Lung microvascular endothelial cell (primary cell): ENCODE measurements around the gene PMS1. TPM values are rescaled to one million over a fixed set of nuclear protein-coding genes. Genes with fewer than 3 reads are reported as not detected.
"Not testable (repeated sequence)": the region's sequence is repeated elsewhere in the genome, so short reads cannot be mapped to it uniquely, and the experiment has no call there.

Source experiments
- DNase-seq, 2 donors: peaks; one replicate each; pipeline versions ENCODE4 v3.0.0 to v3.0.0-alpha.2; 2010; ENCODE audit warnings: low read depth in 2 of 2
- total RNA-seq: library from RNA; depleted of rRNA; stranded (reverse); fragments of >200 nt; gene quantifications from 2 replicates; pipeline ENCODE4 v1.2.1, GENCODE V29; 2014

PMS1 gene
- total RNA-seq: 11.3 and 21.8 TPM in 2 replicates

DNA sequence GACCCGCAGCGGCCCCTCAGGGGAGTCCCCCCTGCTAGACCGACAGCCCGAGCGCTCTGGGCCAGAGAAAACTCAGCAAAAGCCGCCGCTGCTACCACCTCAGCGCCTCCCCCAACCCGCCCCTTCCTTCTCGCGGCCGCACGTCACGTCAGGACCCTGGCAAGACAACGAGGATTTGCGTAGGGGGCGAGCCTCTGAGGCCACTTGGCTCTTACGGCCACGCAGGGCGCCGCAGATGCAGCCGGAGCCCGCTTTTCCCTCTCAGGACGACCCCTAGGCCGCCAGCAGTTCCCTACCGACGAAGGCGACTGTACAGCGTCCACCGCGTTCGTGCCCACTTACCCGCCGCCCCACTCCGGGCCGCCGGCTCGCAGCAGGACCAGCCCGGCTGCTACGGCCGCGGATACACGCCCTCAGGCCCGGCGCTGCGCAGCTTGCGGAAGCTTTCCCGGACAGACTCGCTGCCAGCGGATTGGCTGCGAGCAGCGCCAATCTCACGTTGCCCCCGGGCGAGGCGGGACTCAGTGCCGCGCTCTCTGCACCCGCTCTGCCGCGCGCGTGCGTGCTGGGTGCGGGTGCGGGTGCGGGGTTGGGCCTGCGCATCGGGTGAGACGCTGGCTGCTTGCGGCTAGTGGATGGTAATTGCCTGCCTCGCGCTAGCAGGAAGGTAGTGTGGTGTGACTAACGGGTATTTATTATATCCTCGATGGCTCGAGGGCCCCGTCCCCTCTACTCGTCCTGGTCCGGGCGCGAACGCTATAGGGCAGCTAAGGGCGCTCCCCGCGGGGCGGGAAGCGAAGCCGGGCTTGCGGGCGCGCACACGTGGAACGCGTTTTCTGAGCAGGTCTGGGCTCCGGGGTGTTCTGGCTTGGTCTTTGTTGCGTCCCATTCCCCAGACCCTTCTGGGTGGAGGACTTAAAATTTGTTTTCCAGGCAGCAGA is at the start of gene PMS1, which contains the start of gene ORMDL1:
Gene PMS1 (plus strand): TSS at position 524 of the 941 bp plus-strand sequence. CDS start 7,360 bp downstream, outside the sequence.
Gene ORMDL1 (minus strand): TSS at position 413 of the 941 bp plus-strand sequence. CDS start 1,744 bp downstream, outside the sequence.
- DNase-seq: peak; percentile 98

DNA sequence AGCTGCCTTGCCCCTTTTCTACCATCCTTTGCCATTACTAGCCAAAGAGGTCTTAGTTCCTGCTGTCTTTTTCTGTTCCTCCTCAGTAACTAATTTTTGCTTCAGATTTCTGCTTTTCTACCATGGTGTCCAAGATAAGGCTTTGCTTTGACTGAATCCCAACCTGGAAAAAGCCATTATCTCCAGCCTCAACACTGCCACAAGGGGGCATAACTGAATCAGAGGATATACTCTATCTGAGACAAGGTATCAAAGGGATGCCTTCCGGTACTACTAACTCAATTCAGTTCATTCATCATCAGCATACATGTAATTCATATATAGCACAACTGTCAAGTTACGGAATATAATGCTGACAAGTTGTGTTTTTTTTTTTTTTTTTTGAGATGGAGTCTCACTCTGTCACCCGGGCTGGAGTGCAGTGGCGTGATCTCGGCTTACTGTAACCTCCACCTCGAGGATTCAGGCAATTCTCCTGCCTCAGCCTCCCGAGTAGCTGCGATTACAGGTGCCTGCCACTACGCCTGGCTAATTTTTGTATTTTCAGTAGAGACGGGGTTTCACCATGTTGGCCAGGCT is 33.1 kb upstream of the PMS1 start:
- DNase-seq: peak; percentile 45 to 56

DNA sequence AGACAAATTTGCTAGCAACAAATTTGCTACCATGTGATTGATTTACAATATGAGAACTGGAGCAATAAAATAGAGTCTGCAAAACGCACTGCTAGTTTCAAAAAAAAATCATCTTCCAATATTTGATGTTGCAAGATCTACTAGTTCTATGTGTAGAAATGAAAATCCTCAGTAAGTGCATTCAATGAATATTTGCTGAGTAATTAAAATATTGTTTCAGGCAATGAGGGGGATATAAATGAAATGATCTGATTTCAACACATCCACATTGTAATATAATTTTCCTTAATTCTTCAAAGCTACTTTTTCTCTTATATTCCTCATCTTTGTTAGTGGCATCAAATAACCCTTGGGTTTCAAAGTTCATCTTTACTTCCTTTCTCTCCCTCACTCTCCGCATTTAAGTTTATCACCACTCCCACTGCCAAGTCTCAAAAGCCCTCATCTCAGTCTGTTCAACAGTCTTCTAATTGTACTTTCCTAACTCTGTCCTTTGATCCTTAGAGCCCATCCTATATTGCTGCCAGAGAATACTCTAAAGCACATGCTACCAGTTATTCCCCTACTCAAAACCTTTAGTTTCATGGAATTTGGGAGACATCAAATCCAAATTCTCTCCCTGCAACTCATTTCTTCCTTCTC is 27.8 kb upstream of the PMS1 start:
- DNase-seq: no peak

DNA sequence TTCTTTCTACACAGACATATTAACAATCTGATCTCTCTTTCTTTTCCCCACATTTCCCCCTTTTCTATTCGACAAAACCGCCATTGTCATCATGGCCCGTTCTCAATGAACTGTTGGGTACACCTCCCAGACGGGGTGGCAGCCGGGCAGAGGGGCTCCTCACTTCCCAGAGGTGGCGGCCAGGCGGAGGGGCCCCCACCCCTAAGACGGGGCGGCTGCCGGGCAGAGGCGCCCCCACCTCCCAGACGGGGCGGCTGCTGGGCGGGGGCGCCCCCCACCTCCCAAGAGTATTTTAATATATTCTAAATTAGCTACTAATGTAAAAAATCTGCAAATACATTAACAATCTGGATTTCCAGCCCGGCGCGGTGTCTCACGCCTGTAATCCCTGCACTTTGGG is 24.1 kb upstream of the PMS1 start:
- not testable (repeated sequence) for DNase-seq

DNA sequence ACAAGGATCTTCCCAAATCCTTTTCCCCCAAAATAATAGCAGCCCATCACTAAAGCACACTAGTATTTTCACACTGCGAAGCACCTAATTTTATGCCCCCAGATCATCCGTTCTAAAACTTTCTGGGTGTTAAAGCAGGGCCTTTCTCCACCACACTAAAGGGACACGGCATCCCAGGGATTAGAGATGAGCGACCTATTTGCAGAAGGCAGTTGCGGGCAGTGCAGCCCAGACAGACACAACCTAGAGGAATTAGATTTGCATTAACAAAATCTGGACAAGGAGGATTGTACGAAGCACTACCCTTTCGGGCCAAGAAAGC is 22.1 kb upstream of the PMS1 start:
- no peak for DNase-seq

DNA sequence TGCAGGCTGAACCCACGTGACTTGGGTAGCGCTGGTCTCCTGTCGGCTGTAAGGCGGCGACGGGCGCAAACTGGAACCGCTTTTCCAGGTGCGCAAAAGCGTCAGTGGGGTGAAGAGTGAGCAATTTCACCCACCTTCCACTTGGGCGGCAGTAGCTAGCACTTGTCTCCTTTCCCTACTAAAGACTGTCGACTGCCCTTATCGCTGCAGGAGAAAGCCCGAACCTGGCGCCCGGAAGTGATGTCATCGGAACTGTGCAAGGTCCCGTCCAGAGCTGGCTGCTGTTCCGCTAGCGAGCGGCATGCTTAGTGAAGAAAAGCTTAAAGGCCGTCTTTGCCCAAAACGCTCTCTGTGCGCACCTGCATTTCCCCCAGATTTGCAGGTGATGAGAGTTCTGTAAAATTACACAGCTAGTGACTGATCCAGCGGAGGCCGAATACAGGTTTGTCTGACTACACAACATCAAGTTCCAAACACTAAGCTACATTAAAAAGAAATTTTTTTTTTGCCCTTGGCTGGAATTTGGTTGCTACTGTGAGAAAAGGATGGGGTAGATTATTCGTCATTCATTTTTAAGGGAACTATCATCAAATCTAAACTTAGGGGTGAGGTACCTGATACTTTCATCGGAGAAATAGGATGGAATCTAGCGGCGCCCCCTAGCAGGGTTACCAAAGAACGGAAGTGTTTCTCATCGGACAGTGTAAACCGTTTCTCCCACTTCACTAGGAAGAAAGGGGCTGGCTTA is 21.5 kb upstream of the PMS1 start, which contains the start of gene OSGEPL1:
Gene OSGEPL1 (minus strand): TSS at position 242 of the 748 bp plus-strand sequence. CDS start 1,152 bp downstream, outside the sequence.
- DNase-seq: peak; percentile 90 to 91

DNA sequence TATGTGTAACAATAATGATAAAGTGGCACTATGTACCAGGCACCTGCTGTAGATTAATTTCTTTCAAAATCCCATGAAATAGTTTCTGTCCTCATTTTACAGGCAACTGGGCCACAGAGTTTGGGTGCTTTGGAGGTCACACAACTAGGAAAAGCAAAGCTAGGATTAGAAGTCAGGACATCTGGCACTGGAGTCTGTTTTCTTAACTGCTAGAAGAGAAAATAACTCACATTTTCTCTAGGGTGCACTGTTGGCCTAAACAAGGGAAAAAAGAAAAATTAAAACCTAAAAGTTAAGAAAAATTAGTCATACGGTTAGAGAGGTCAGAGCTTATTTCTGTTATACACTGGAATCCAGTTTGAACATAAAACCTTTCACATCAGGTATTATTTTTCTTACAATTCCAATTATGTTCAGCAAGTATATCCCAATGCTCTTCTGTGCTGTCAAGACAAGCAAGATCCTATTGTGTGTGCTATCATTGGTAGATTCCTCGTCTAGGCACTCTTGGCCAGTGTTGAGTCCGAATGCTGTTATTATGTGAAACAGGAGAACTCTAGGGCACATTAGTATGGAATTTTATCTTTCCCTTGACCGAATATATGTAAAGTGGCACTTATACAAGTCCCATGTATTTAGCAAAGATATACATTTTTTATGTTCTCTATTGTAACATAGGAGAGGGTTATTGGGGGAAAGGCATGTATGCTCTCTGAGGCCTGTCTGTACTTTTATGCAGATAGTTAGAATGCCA is 20.2 kb upstream of the PMS1 start:
- DNase-seq: peak; percentile 1 to 11

DNA sequence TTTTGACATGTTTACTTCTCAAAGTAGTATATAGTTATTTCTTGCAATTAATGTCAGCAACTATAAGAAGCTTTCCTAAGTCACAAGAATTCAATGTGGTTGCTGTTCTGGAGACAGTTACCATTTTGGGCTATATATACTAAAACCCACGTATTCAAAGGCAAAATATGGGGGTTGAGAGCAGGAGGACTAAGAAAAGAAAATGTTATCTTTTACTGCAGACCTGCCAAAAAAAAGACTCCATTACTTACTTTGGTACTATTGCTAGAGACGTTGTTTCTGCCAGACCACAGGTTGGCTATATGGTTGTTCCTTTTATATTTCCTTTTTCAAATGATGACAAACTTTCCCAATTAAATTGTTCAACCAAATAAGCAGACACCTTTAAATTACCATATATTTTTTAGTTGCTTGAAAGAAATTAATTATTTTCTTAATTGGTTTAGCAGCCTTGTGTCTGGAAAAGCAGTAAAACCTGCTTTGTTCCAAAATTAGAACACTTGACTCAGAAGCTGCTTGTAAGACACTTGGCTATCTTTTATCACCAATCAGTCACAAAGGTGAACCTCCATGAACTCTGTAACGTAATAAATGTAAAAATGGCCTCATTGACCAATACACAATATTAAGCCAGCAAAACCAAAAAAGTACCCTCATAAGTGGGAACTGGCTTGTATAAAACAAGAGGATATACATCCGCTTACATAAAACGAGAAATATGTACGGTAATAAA is 13.5 kb upstream of the PMS1 start:
- no peak for DNase-seq

DNA sequence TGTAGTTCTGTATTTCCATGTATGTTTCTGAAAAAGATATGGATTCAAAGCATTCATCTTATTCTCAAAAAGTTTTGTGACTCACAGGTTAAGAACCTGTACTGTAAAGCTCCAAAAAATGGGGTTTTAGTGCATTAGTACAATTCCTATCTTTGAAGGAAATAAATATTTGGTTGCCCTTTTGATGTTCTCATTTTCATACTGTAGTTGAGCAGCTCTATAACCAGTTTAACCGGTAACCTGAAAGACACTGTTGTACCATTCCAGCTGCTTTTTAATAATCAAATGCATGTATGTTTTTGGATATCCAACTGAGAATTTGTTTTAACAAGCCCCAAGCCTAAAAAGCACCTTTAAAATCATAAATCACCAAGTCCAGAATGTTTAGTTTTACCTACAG is 12.0 kb upstream of the PMS1 start:
- DNase-seq: no peak

DNA sequence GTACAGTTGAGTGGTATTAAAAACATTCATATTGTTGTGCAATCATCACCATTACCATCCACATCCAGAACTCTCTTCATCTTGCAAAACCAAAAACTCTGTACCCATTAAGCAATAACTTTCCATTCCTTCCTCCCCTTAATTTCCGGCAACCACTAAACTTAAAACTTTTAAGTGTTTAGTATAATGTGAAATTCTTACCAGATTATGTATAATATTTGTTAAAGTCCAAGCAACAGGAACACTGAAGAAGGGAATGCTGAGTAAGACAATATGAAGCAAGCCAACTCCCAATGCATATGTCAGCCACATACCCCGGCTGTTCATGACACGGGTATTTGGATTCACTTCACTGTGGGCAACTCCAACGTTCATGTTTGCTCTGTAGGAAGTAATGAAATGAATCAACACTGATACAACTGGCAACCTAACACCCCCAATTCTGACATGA is 2.0 kb upstream of the PMS1 start:
- DNase-seq: no peak

DNA sequence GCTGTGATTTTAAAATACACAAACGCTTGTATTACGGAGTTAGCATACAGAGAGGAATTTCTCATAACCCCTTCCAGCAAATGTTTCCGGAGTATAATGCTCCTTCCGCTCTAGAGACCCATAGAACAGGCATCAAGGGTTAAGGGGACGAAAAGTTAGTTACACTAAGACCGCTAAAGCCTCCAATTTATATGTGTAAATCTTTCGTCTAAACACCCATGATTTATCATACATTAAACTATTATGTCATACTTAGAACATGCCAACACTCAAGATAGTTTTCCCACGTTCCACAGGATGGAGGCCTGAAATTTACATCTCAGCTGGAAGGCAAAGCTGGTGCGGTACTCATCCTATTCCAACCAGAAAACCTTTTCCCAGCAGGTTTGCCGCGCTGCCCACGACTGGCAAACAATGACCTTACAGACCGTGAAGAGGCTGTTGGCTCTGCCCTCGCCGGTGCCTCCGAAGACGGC is 761 bp upstream of the PMS1 start:
- DNase-seq: peak; percentile 54 to 57

DNA sequence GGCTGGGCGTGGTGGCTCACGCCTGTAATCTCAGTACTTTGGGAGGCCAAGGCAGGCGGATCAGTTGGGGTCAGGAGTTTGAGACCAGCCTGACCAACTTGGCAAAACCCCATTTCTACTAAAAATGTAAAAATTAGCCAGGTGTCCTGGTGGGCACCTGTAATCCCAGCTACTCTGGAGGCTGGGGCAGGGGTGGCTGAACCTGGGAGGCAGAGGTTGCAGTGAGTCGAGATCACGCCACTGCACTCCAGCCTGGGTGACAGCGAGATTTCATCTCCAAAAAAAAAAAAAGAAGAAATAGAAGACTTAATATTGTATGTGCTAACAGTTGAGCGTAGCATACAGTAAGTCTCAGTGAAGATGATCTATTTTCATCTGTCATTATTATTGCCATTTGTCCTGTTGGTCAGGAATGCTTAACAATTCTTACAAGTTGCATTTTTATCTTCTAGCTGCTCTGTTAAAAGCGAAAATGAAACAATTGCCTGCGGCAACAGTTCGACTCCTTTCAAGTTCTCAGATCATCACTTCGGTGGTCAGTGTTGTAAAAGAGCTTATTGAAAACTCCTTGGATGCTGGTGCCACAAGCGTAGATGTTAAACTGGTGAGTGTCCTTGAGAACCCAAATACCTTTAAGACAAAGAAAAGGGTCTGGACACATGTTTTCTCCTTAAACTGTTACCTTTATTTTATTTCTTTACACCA is 7.2 kb downstream of the PMS1 start:
- DNase-seq: no peak

DNA sequence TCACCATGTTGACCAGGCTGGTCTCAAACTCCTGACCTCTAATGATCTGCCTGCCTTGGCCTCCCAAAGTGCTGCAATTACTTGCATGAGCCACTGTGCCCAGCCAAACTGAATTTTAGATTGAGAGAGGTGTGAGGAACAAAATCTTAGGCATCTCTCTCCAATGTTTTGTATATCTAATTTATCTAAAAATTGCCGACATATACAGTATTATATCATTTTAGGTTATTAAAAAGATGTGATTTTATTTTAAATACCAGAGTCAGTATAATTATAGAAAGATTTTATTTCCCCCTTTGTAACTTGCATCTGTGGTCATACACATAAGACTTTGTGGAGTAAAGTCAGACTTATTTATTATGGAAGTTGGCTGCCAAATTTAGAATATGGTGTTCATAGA is 10.1 kb downstream of the PMS1 start:
- no peak for DNase-seq

DNA sequence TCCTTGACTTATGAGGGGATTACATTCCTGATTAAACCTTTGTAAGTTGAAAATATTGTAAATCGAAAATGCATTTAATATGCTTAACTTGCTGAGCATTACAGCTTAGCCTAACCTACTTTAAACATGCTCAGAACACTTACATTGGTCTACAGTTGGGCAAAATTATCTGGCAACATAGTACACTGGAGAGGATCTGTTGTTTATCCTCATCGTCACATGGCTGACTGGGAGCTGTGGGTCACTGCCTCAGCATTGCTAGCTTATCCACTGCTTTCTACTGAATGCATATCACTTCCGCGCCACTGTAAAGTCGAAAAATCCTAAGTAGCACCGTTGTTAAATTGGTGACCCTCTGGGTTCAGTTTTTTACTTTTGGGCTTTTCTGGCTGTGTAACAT is 13.7 kb downstream of the PMS1 start:
- no peak for DNase-seq

DNA sequence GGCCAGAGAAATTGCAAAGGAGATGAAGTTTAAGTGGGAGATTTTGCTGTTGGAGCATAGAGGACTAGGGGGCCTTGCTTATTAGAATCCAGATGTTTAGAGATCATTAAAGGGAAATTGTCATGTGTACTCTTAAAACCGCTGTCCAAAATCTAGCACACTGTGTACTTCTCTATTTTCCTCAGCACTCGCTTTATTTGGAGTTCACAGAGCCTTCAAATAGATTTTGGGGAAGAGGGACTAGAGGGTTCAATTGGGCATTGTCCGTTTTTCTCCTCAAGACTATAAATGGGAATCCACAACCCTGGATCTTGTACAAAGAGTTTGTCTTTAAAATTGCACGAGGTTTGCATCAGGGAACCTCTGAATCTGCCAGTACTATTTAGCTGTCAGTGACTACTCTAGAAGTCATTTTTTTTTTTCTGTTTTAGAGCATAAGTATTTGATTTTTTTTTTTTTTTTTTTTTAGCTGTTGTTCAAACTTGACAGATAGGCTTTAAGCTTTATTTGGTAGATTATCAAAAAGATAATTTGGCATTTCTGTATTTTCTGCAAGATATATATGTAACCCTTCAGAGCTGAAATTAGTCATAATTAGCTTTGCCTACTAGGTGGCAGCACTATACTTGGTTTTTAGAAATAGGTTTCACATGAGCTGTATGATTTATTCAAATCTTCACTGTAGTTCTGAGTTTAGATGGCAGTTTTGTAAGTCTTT is 14.2 kb downstream of the PMS1 start:
- peak; percentile 67 to 76 for DNase-seq

DNA sequence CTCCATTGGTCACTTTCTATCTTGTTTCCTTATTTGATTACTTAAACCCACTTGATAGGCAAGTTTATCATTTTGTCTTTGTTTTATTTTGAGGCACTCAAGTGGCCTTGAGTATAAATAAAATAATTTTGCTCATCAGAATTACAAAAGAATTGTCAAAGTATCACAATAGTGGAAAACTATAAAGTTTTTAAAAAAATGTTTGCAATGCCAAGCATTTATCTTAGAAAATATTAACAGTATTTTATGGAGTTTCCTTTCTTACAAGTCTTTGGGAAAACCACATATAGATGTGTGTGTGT is 14.7 kb downstream of the PMS1 start:
- DNase-seq: no peak

DNA sequence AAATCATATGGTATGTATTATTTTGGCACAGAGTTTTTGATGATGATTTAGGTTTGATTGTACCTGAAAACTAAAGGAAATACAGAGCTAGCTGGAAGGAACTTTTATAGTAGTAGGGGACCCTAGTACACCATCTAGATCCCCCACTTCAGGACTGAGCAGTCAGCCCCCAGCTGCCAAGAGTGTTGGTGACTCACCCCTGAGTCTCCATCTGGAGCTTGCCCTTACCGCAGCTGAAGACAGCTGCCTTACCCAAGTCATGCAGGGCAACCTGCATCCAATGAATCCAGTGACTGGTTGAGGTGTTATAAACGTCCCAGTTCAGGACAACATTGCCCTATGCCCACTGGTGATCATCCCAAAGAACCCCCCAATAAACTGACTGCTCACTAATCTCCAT is 15.3 kb downstream of the PMS1 start:
- DNase-seq: peak in 1 of 2 donors; percentile 84

DNA sequence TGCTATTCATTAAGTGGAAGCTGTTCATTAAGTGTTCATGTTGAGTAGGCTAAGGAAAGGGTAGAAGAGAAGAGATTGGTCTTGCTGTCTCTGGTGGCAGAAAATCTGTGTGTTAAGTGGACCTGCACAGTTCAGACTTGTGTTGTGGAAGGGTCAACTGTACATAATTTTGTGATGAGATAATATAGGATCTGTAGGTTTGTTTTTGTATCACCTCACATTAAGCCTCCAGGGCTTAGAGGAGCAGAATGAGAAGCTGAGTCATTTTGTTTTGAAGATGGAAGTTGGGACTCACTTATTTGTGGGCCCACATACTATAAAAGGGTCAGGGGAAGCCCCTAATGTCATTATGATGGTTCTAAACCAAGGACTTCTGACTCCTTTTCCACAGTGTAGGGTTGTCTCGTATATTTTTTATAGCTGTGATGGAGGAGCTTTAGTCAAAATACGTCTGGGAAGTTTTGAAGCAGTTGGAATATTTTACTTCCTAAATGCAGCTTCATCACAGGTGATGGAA is 18.2 kb downstream of the PMS1 start:
- no peak for DNase-seq
